ENCODE measurements around the gene FLCN. TPM values are rescaled to one million over a fixed set of nuclear protein-coding genes. Genes with fewer than 3 reads are reported as not detected.

The FLCN gene
- total and polyA plus RNA-seq, 2 donors (not counting 1 experiment from before 2014, with no cell fraction given) = 16.4 to 68.5 TPM

DNA sequence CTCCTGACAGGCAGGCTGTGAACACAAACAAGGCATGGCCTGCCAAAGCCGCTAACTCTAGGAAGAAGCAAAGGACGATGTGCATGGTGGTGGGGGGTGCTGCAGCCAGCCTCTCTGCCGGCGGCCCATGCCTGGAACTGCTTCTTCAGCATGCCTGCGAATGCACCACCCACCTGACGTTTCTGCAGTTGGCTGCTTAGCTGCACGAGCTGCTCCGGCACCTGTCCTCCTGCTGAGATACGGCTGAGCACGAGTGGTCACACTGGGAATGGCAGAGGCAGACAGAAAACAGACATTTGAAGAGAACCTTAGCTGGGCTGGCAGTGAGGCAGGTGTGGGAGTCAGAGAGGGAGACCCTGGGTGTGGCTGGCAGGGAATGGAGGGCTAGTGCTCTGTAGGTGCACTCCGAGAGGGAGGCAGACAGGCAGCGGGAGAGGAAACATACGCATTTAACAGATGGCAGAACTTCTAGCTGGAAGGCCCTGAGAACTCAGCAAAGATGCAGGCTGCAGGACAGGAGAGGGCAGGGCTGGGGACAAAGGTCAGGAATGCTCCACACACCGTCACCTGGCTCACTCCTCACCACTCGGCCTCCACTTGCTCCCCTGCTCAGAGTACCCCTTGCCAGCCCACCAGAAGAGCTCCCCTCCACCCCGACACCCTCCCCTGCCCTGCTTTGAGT, 5.2 kb downstream of the FLCN start:
- peaks cover 57% of the 10 kb centered on the region for H3K79me2 ChIP-seq (ENCODE audit: control insufficient read depth, insufficient read depth, low read length)
- TF ChIP-seq CTCF (conservative IDR thresholded peaks at IDR 0.05 in 1 of 2, IDR thresholded peaks at IDR 0.05 in 1 of 2; ENCODE audit: low read depth in 1 of 2, low read length in 2 of 2) = no peak
- TF ChIP-seq EZH2 (IDR thresholded peaks at IDR 0.05; ENCODE audit: low read length, missing control alignments) = no peak

GRCh38 chr17:17229416-17230384, 7.3 kb downstream of the FLCN start:
- Histone ChIP-seq H4K20me1 (ENCODE audit: control insufficient read depth, extremely low read depth, insufficient read depth, low read length) (no peaks in the 10 kb centered on the region), H3K27me3 (ENCODE audit: control insufficient read depth, insufficient read depth, low read length) (no peaks in the 10 kb centered on the region), H3K9me3 (ENCODE audit: control insufficient read depth, insufficient read depth, low read depth, low read length) (no peaks in the 10 kb centered on the region), H3K27ac (ENCODE audit: insufficient read depth, low read length) (no peak overlapping the region), H3K9ac (ENCODE audit: insufficient read depth, low read length) (no peak overlapping the region), H3K4me3 (replicated peaks in 1 of 4; ENCODE audit: control extremely low read depth in 1 of 4, insufficient read depth in 1 of 4, low read depth in 3 of 4, low read length in 4 of 4) (no peak overlapping the region), H3K4me2 (ENCODE audit: extremely low read depth, insufficient read depth, low read length) (no peak overlapping the region), H3K79me2 (ENCODE audit: control insufficient read depth, insufficient read depth, low read length) (peaks cover 37% of the 10 kb centered on the region), H3K36me3 (ENCODE audit: control insufficient read depth, insufficient read depth, low read length) (peaks cover 40% of the 10 kb centered on the region), H3K4me1 (ENCODE audit: control insufficient read depth, extremely low read depth, insufficient read depth, low read length) (no peaks in the 10 kb centered on the region), H2AFZ (ENCODE audit: low read length) (no peak overlapping the region)
- no peak for TF ChIP-seq CTCF (conservative IDR thresholded peaks at IDR 0.05 in 1 of 2, IDR thresholded peaks at IDR 0.05 in 1 of 2; ENCODE audit: low read depth in 1 of 2, low read length in 2 of 2)
- no peak for TF ChIP-seq EZH2 (IDR thresholded peaks at IDR 0.05; ENCODE audit: low read length, missing control alignments)
- DNase-seq (ENCODE audit: low read depth in 2 of 2) = no peak

More for the DNA sequence above, 5.2 kb downstream of the FLCN start:
- H3K9ac ChIP-seq (ENCODE audit: insufficient read depth, low read length) = no peak overlapping the region
- H3K36me3 ChIP-seq (ENCODE audit: control insufficient read depth, insufficient read depth, low read length) = peaks cover 25% of the 10 kb centered on the region
- H3K27ac ChIP-seq (ENCODE audit: insufficient read depth, low read length) = no peak overlapping the region
- no peak for DNase-seq (ENCODE audit: low read depth in 2 of 2)
- no peak overlapping the region for H2AFZ ChIP-seq (ENCODE audit: low read length)
- no peak overlapping the region for H3K4me2 ChIP-seq (ENCODE audit: extremely low read depth, insufficient read depth, low read length)
- H3K4me1 ChIP-seq (ENCODE audit: control insufficient read depth, extremely low read depth, insufficient read depth, low read length) = peaks cover 2% of the 10 kb centered on the region
- H3K27me3 ChIP-seq (ENCODE audit: control insufficient read depth, insufficient read depth, low read length) = no peaks in the 10 kb centered on the region
- H3K9me3 ChIP-seq (ENCODE audit: control insufficient read depth, insufficient read depth, low read depth, low read length) = no peaks in the 10 kb centered on the region
- no peak overlapping the region for H3K4me3 ChIP-seq (replicated peaks in 1 of 4; ENCODE audit: control extremely low read depth in 1 of 4, insufficient read depth in 1 of 4, low read depth in 3 of 4, low read length in 4 of 4)
- peaks cover 5% of the 10 kb centered on the region for H4K20me1 ChIP-seq (ENCODE audit: control insufficient read depth, extremely low read depth, insufficient read depth, low read length)
